Measurements from ENCODE around the gene KCNG3. TPM values are rescaled to one million over a fixed set of nuclear protein-coding genes. Genes with fewer than 3 reads are reported as not detected.

The KCNG3 gene
- total and polyA plus RNA-seq, 2 experiments from 2014 or later: 0.27 TPM; not detected in 1

DNA sequence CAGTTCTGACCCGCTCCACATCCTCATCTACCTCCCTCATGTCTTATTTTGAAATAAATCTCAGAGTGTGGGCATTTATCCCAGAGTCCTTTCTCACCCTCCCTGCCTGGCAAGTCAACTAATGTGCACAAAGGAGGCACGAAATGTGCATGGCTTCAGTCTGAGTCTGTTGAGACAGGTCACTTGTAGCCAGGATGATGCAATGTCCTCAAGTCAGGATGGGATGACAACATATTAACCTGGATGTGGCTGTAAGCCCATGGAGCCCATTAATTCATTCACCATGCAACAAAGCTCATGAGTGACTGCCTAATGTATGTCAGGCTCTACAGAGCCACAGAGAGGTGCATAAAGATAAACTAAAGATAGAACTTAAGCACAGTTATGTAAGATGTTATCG, 34.5 kb downstream of the KCNG3 start:
- Histone ChIP-seq H3K4me3 (no peak overlapping the region), H3K4me1 (ENCODE audit: low read depth) (no peaks in the 10 kb centered on the region), H3K9me3 (ENCODE audit: low read depth) (no peaks in the 10 kb centered on the region), H3K36me3 (no peaks in the 10 kb centered on the region), H3K27me3 (no peaks in the 10 kb centered on the region), H3K27ac (no peak overlapping the region)
- DNase-seq (ENCODE audit: low read depth in 1 of 2, low spot score in 1 of 2): no peak
- TF ChIP-seq, protein P1, sequence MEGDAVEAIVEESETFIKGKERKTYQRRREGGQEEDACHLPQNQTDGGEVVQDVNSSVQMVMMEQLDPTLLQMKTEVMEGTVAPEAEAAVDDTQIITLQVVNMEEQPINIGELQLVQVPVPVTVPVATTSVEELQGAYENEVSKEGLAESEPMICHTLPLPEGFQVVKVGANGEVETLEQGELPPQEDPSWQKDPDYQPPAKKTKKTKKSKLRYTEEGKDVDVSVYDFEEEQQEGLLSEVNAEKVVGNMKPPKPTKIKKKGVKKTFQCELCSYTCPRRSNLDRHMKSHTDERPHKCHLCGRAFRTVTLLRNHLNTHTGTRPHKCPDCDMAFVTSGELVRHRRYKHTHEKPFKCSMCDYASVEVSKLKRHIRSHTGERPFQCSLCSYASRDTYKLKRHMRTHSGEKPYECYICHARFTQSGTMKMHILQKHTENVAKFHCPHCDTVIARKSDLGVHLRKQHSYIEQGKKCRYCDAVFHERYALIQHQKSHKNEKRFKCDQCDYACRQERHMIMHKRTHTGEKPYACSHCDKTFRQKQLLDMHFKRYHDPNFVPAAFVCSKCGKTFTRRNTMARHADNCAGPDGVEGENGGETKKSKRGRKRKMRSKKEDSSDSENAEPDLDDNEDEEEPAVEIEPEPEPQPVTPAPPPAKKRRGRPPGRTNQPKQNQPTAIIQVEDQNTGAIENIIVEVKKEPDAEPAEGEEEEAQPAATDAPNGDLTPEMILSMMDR (IDR thresholded peaks at IDR 0.05; ENCODE audit: low read depth, low read length): no peak

DNA sequence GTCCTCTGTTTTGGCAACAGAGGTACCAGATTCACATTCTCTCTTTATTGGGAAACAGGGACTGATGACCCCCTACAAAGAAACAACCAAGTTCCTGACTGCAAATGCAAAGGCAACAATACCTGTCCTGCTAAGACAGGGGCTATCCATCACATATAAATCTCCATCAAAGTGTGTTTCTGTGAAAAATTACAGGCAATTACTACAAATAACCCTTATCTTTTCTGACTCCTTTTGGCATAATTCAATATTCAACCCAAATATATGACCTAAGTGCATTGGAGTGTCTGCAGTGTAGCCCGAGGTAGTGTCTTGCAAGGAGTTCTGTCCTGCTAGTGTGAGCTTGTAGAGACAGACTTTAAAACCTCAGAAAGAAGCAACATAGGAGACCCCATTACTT, 35.4 kb downstream of the KCNG3 start:
- Histone ChIP-seq H3K36me3 (no peaks in the 10 kb centered on the region), H3K9me3 (ENCODE audit: low read depth) (no peaks in the 10 kb centered on the region), H3K27ac (no peak overlapping the region), H3K4me3 (no peak overlapping the region), H3K27me3 (no peaks in the 10 kb centered on the region), H3K4me1 (ENCODE audit: low read depth) (no peaks in the 10 kb centered on the region)
- TF ChIP-seq, protein P1 (IDR thresholded peaks at IDR 0.05; ENCODE audit: low read depth, low read length): no peak
- DNase-seq (ENCODE audit: low read depth in 1 of 2, low spot score in 1 of 2): no peak

- TF ChIP-seq, protein P1 (IDR thresholded peaks at IDR 0.05; ENCODE audit: low read depth, low read length): no peak
- Histone ChIP-seq H3K36me3 (no peaks in the 10 kb centered on the region), H3K27ac (no peak overlapping the region), H3K27me3 (no peaks in the 10 kb centered on the region), H3K9me3 (ENCODE audit: low read depth) (no peaks in the 10 kb centered on the region), H3K4me1 (ENCODE audit: low read depth) (no peaks in the 10 kb centered on the region), H3K4me3 (no peak overlapping the region)
- no peak for DNase-seq (ENCODE audit: low read depth in 1 of 2, low spot score in 1 of 2)
Measured at GRCh38 chr2:42457011-42457410, 36.8 kb downstream of the KCNG3 start.

DNA sequence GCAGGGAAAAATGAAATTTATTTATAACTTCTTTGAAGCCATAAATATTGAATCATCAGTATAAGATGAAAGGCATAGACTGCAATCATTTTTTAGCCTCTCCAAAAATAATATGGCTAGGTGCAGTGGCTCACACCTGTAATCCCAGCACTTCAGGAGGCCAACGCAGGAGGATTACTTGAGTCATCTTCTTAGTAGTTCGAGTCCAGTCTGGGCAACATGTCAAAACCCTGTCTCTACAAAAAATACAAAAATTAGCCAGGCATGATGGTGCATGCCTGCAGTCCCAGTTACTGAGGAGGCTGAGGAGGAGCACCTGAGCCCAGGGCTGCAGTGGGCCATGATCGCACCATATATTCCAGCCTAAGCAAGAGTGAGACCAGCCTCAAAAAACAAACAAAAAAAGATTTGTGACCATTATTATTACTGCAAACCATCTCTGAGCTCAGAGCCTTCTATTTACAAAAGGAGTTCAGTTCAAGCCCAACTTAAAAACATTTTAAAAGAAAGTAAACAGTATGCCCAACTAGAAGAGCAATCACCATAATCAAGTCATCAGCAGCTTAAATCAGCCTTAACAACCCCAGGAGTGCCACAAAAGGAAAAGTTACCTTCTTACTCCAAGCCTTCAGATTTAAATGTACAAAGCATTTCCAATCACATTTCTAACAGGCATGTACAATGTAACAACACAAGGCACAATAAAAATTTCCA, 37.5 kb downstream of the KCNG3 start:
- Histone ChIP-seq H3K27ac (no peak overlapping the region), H3K4me3 (no peak overlapping the region), H3K27me3 (no peaks in the 10 kb centered on the region), H3K36me3 (no peaks in the 10 kb centered on the region), H3K4me1 (ENCODE audit: low read depth) (no peaks in the 10 kb centered on the region), H3K9me3 (ENCODE audit: low read depth) (no peaks in the 10 kb centered on the region)
- no peak for DNase-seq (ENCODE audit: low read depth in 1 of 2, low spot score in 1 of 2)
- TF ChIP-seq, protein P1 (IDR thresholded peaks at IDR 0.05; ENCODE audit: low read depth, low read length): no peak

DNA sequence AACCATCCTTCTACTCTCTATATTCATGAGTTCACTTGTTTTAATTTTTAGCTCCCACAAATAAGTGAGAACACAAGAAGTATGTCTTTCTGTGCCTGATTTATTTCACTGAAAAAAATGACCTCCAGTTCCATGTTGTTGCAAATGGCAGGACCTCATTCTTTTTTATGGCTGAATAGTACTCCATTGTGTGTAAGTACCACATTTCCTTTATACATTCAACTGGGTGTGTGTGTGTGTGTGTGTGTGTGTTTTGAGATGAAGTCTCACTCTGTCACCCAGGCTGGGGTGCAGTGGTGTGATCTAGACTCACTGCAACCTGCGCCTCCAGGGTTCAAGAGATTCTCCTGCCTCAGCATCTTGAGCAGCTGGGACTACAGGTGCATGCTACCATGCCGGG, 41.2 kb downstream of the KCNG3 start:
- no peak for DNase-seq (ENCODE audit: low read depth in 1 of 2, low spot score in 1 of 2)
- no peaks in the 10 kb centered on the region for H3K9me3 ChIP-seq (ENCODE audit: low read depth)
- H3K27ac ChIP-seq: no peak overlapping the region
- H3K4me3 ChIP-seq: no peak overlapping the region
- no peaks in the 10 kb centered on the region for H3K27me3 ChIP-seq
- TF ChIP-seq, protein P1 (IDR thresholded peaks at IDR 0.05; ENCODE audit: low read depth, low read length): no peak
- H3K36me3 ChIP-seq: no peaks in the 10 kb centered on the region
- H3K4me1 ChIP-seq (ENCODE audit: low read depth): peaks cover 6% of the 10 kb centered on the region
